ENCODE measurements around the gene ATXN2. TPM values are rescaled to one million over a fixed set of nuclear protein-coding genes. Genes with fewer than 3 reads are reported as not detected.
A peak's percentile ranks its signal among the peaks of the same experiment; 100 is the strongest.

ATXN2 gene
- total and polyA plus RNA-seq, 9 of the 15 experiments (the other 6 are each of a cell fraction or from before 2014, with no cell fraction given) = 16.8 to 67.8 (median 29.3) TPM

GRCh38 chr12:111409780-111410430 is 189.2 kb downstream of the ATXN2 start (continued):
- TF ChIP-seq CUX1 (CRISPR knock-in tag; IDR thresholded peaks at IDR 0.05) (no peak), ZNF561 (CRISPR knock-in tag; conservative IDR thresholded peaks at IDR 0.05) (no peak), TEAD4 (IDR thresholded peaks at IDR 0.05; ENCODE audit: low read length) (peak; percentile 25; the same call in 1 of the 2 replicates), TEAD4 (CRISPR knock-in tag; IDR thresholded peaks at IDR 0.05; ENCODE audit: borderline replicate concordance) (no peak), NEUROD1 (IDR thresholded peaks at IDR 0.05; ENCODE audit: borderline replicate concordance, low read depth, low read length, partially characterized antibody) (peak; percentile 35), ADNP (tag; IDR thresholded peaks at IDR 0.05) (no peak), SOX6 (IDR thresholded peaks at IDR 0.05) (no peak), ZFX (CRISPR knock-in tag; IDR thresholded peaks at IDR 0.05) (peak; percentile 53), ZNF347 (CRISPR knock-in tag; IDR thresholded peaks at IDR 0.05; ENCODE audit: low read depth) (no peak), MITF (IDR thresholded peaks at IDR 0.05) (no peak), MBD1 (CRISPR knock-in tag; IDR thresholded peaks at IDR 0.05) (no peak), NFIC (IDR thresholded peaks at IDR 0.05) (peak; percentile 11; the same call in 1 of the 2 replicates), ZFP30 (CRISPR knock-in tag; IDR thresholded peaks at IDR 0.05; ENCODE audit: borderline replicate concordance) (no peak), TCF7 (IDR thresholded peaks at IDR 0.05; ENCODE audit: borderline replicate concordance) (no peak), ZNF224 (CRISPR knock-in tag; IDR thresholded peaks at IDR 0.05) (no peak), MAFK (IDR thresholded peaks at IDR 0.05; ENCODE audit: low read length) (no peak), CCAR2 (IDR thresholded peaks at IDR 0.05; ENCODE audit: low read depth, low read length) (no peak)
- TF ChIP-seq, protein P1, sequence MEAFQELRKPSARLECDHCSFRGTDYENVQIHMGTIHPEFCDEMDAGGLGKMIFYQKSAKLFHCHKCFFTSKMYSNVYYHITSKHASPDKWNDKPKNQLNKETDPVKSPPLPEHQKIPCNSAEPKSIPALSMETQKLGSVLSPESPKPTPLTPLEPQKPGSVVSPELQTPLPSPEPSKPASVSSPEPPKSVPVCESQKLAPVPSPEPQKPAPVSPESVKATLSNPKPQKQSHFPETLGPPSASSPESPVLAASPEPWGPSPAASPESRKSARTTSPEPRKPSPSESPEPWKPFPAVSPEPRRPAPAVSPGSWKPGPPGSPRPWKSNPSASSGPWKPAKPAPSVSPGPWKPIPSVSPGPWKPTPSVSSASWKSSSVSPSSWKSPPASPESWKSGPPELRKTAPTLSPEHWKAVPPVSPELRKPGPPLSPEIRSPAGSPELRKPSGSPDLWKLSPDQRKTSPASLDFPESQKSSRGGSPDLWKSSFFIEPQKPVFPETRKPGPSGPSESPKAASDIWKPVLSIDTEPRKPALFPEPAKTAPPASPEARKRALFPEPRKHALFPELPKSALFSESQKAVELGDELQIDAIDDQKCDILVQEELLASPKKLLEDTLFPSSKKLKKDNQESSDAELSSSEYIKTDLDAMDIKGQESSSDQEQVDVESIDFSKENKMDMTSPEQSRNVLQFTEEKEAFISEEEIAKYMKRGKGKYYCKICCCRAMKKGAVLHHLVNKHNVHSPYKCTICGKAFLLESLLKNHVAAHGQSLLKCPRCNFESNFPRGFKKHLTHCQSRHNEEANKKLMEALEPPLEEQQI (IDR thresholded peaks at IDR 0.05) = no peak

All from K562 (cell line).